Tibial artery (tissue), 4 donors: Measurements from ENCODE around the gene TMPRSS9.

Source experiments
- DNase-seq, 2 donors: peaks; one replicate each; pipeline ENCODE4 v3.0.0-alpha.2; 2019
- H3K27ac ChIP-seq, 2 donors: fragments of 200-600 bp; sonication (generic) in 1 of 2; 1 replicate in 1 of 2; 2 replicates in 1 of 2; pipeline ENCODE4 v1.5.1; 2018 to 2019; ENCODE audit warnings: mild to moderate bottlenecking in 1 of 2
- H3K27me3 ChIP-seq, 2 donors: fragments of 200-600 bp; sonication (generic) in 1 of 2; one replicate each; pipeline versions ENCODE4 v1.5.1 to v1.6.0; 2016 to 2019
- H3K36me3 ChIP-seq, 3 donors: fragments of 200-600 bp; sonication (generic) in 2 of 3; one replicate each; pipeline ENCODE4 v1.5.1; 2016 to 2019; ENCODE audit warnings: mild to moderate bottlenecking in 2 of 3
- H3K4me1 ChIP-seq, 4 donors: fragments of 200-600 bp; sonication (generic) in 2 of 4; 1 replicate in 3 of 4; 2 replicates in 1 of 4; pipeline ENCODE4 v1.5.1; 2016 to 2019
- H3K4me3 ChIP-seq, 2 donors: fragments of 200-600 bp; sonication (generic) in 1 of 2; 1 replicate in 1 of 2; 2 replicates in 1 of 2; pipeline ENCODE4 v1.5.1; 2018 to 2019; ENCODE audit warnings: mild to moderate bottlenecking in 2 of 2
- H3K9me3 ChIP-seq, 3 donors: fragments of 200-600 bp; sonication (generic) in 1 of 3; one replicate each; pipeline ENCODE4 v1.5.1; 2016 to 2019
- CTCF ChIP-seq, 2 experiments: fragments of 200-600 bp in 1 of 2; fragments of 450-650 bp in 1 of 2; IDR thresholded peaks; one replicate each; pipeline ENCODE4 v1.5.1; 2017 to 2019; ENCODE audit warnings: antibody characterized with exemption in 2 of 2, mild to moderate bottlenecking in 1 of 2, moderate library complexity in 1 of 2
- intact Hi-C: fragments of 100-400 bp; cut with DNase I; formaldehyde crosslinking; loops from one replicate; pipeline ENCODE4 v1.15.0; 2023; ENCODE audit warnings: low total_unique reads

The TMPRSS9 gene

DNA sequence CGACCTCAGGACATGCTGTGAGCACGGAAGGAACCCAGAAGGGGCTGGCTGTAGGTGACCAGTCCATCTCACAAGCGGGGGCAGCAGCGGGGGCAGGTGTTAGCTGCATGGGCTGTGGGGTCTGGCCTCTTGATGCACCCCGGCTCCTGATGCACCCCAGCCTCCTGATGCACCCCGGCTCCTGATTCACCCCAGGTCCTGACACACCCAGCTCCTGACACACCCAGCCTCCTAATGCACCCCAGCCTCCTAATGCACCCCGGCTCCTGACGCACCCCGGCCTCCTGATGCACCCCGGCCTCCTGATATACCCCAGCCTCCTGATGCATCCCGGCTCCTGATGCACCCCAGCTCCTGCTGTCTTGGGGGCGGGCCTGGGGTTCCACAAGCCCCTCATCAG is 39.1 kb upstream of the TMPRSS9 start:
- intact Hi-C loops = no loop called here
- peaks cover 8 to 54% (median 42%) of the 10 kb centered on the region in 3 donors for H3K36me3 ChIP-seq
- H3K27ac ChIP-seq = no peak overlapping the region
- no peaks in the 10 kb centered on the region for H3K27me3 ChIP-seq
- DNase-seq = no peak
- H3K9me3 ChIP-seq = no peaks in the 10 kb centered on the region
- TF ChIP-seq CTCF (IDR thresholded peaks at IDR 0.05) = no peak
- H3K4me1 ChIP-seq = peaks cover 0 to 6% (median 3%) of the 10 kb centered on the region in 4 donors
- no peak overlapping the region for H3K4me3 ChIP-seq

- no peak for TF ChIP-seq CTCF (IDR thresholded peaks at IDR 0.05)
- peaks cover 0 to 11% (median 5%) of the 10 kb centered on the region in 4 donors for H3K4me1 ChIP-seq
- DNase-seq = no peak
- intact Hi-C loops = no loop called here
- no peak overlapping the region for H3K4me3 ChIP-seq
- no peaks in the 10 kb centered on the region for H3K9me3 ChIP-seq
- peaks cover 8 to 58% (median 42%) of the 10 kb centered on the region in 3 donors for H3K36me3 ChIP-seq
- no peaks in the 10 kb centered on the region for H3K27me3 ChIP-seq
- no peak overlapping the region for H3K27ac ChIP-seq
Observed at GRCh38 chr19:2321565-2322283, 38.3 kb upstream of the TMPRSS9 start.

DNA sequence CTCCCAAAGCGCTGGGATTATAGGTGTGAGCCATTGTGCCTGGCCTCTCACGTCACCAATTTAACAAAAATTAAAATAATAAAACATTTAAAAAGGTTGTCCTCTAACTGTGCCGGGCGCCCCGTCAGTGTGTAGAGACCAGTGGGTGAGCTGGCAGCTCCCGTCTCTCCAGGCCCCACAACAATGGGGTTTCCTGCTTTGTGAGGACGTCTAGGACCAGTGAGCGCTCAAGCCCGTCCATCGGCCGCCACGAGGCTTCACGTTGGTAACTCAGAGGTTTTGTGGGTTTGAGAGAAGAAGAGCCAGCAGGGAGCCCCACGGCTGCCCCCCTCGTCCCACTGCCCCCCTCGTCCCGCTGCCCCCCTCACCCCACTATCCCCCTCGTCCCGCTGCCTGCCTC is 36.4 kb upstream of the TMPRSS9 start:
- no peak overlapping the region for H3K4me3 ChIP-seq
- no peak for TF ChIP-seq CTCF (IDR thresholded peaks at IDR 0.05)
- peaks cover 8 to 58% (median 42%) of the 10 kb centered on the region in 3 donors for H3K36me3 ChIP-seq
- intact Hi-C loops = no loop called here
- H3K4me1 ChIP-seq = peaks cover 0 to 24% (median 15%) of the 10 kb centered on the region in 4 donors
- H3K27ac ChIP-seq = no peak overlapping the region
- DNase-seq = no peak
- no peaks in the 10 kb centered on the region for H3K27me3 ChIP-seq
- H3K9me3 ChIP-seq = no peaks in the 10 kb centered on the region

DNA sequence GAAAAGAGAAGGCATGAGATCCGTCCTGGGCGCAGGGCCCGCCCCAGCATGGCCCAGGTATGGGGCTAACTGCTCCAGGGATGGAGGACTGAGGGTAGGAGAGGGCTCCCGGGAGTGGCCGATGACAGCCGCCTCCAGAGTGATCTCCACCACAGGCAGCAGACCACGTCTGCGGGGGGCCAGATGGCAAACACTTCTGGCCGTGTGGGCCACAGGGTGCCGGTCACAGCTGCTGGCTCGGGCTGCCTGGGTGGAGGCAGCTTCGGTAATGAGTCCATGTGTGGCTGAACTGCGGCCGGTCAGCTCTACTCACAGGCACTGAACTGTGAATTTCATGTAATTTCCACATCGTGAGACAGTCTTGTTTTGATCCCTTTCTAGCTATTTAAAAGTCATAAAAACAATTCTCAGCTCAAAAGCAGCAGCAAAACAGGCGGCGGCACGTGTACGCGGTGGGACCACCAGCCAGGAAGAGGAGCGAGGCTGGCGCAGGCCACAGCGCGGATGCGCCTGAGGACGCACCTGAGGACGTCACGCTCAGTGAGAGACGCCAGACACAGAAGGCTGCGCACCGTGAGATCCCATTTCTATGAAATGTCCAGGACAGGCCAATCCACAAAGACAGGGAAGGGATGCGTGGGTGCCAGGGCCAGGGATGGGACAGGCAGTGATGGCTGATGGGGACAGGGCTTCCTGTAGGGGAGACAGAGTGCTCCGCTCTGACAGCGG is 35.7 kb upstream of the TMPRSS9 start:
- intact Hi-C loops = no loop called here
- Histone ChIP-seq H3K27me3 (no peaks in the 10 kb centered on the region), H3K27ac (no peak overlapping the region), H3K36me3 (peaks cover 8 to 58% (median 42%) of the 10 kb centered on the region in 3 donors), H3K4me3 (no peak overlapping the region), H3K4me1 (peaks cover 0 to 30% (median 19%) of the 10 kb centered on the region in 4 donors), H3K9me3 (no peaks in the 10 kb centered on the region)
- DNase-seq = no peak
- no peak for TF ChIP-seq CTCF (IDR thresholded peaks at IDR 0.05)

DNA sequence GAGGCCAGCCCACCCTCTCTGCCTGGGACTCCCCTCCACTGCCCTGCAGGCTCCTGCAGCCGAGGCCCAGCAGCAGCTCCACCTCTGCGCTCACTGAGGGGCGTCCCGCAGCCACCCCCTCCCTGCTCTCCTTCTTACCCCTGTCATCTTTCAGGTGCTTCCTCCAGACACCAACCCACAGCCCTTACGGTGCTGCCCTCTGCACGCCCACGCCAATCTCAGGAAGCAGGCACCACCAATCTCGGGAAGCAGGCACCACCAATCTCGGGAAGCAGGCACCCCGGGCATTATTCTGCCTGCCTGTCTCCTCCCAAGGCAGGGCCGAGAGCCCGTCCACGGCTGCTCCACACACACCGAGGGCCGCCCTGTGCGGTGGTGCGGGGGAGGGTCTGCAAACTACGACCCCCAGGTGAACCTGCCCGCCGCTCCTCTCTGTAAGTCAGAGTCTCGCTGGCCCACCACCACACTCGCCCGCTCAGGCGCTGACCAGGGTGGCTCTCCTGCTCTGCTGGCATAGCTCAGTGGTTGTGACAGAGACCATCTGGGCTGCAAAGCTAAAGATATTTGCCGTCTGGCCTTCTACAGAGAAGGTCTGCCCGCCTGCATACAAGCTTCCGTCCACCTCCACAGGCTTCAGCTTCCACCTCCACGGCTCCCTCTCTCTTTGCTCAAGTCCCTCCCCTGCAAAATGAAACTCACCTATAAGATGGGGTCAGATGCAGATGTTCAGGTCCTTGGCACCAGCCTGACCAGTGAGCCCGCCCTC is 34.6 kb upstream of the TMPRSS9 start:
- intact Hi-C loops = loop anchor here (5.0 kb wide), 1 partner anchor 163 kb away; the partner anchor contains the start of gene DOT1L
- no peak for TF ChIP-seq CTCF (IDR thresholded peaks at IDR 0.05)
- DNase-seq = no peak

More for the DNA sequence above, 34.6 kb upstream of the TMPRSS9 start:
- Histone ChIP-seq H3K27ac (no peak overlapping the region), H3K27me3 (no peaks in the 10 kb centered on the region), H3K4me3 (no peak overlapping the region), H3K9me3 (no peaks in the 10 kb centered on the region), H3K36me3 (peaks cover 8 to 58% (median 42%) of the 10 kb centered on the region in 3 donors), H3K4me1 (peaks cover 0 to 39% (median 28%) of the 10 kb centered on the region in 4 donors)
